ENCODE data around the gene HCN4.

Gene HCN4

DNA sequence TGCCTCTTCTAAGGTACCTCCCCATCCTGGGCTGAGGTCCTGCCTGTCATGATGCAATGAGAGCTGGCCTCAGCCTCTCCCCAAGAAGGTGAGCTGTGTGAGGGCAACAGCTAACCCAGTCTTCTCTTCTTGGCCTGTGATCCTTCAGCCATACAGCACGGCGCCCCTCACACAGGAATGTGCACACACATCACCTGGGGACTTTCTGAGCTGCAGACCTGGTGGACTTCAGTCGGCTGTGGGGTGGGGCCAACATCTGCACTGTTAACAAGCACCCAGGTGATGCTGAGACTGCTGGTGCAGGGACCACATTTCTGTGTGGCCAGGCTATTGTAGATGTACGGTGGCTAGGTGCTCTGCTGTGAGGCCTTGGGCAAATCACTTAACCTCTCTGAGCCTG is 14.5 kb downstream of the HCN4 start:
- no peak for TF ChIP-seq CTCF (IDR thresholded peaks at IDR 0.05)
- Histone ChIP-seq H3K27me3 (peaks cover 0 to 48% of the 10 kb centered on the region in 2 donors), H3K4me1 (peaks cover 0 to 4% (median 0%) of the 10 kb centered on the region in 4 donors), H3K9me3 (no peaks in the 10 kb centered on the region), H3K4me3 (no peak overlapping the region), H3K27ac (no peak overlapping the region), H3K36me3 (no peaks in the 10 kb centered on the region)
- intact Hi-C loops (cut with DNase I; ENCODE audit: low total_unique reads): no loop called here
- DNase-seq: no peak

- no peaks in the 10 kb centered on the region for H3K36me3 ChIP-seq
- TF ChIP-seq CTCF (IDR thresholded peaks at IDR 0.05): no peak
Observed at GRCh38 chr15:73353734-73354133, 15.0 kb downstream of the HCN4 start.

DNA sequence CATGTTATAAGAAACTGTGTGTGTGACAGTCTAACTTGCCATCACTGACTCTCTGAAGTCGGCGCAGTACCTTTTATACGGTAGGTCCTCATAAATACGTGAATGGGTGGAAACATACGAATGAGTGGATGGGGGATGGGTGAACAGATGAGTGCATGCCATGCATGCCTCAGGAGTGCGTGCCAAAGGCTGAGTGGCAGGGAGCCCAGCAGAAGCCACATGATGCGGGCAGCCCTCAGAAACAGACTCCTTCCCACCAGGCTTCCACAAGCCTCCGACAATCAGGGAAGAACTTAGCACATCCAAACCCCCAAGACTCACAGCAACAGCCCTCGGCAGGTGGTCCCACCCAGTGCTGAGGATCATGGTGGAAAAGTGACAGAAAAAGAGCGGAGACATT is 16.7 kb downstream of the HCN4 start:
- Histone ChIP-seq H3K36me3 (no peaks in the 10 kb centered on the region), H3K27me3 (peaks cover 0 to 40% of the 10 kb centered on the region in 2 donors), H3K9me3 (no peaks in the 10 kb centered on the region), H3K4me3 (no peak overlapping the region), H3K27ac (no peak overlapping the region), H3K4me1 (peaks cover 0 to 4% (median 0%) of the 10 kb centered on the region in 4 donors)
- no peak for TF ChIP-seq CTCF (IDR thresholded peaks at IDR 0.05)
- DNase-seq: no peak
- intact Hi-C loops (cut with DNase I; ENCODE audit: low total_unique reads): no loop called here

More at GRCh38 chr15:73353734-73354133, 15.0 kb downstream of the HCN4 start:
- peaks cover 0 to 4% (median 0%) of the 10 kb centered on the region in 4 donors for H3K4me1 ChIP-seq
- peaks cover 0 to 44% of the 10 kb centered on the region in 2 donors for H3K27me3 ChIP-seq
- H3K27ac ChIP-seq: no peak overlapping the region
- H3K9me3 ChIP-seq: no peaks in the 10 kb centered on the region
- H3K4me3 ChIP-seq: no peak overlapping the region
- no peak for DNase-seq
- intact Hi-C loops (cut with DNase I; ENCODE audit: low total_unique reads): no loop called here

- Histone ChIP-seq H3K36me3 (no peaks in the 10 kb centered on the region), H3K27me3 (peaks cover 0 to 41% of the 10 kb centered on the region in 2 donors), H3K27ac (no peak overlapping the region), H3K9me3 (no peaks in the 10 kb centered on the region), H3K4me3 (no peak overlapping the region), H3K4me1 (peaks cover 0 to 4% (median 0%) of the 10 kb centered on the region in 4 donors)
- intact Hi-C loops (cut with DNase I; ENCODE audit: low total_unique reads): no loop called here
- no peak for DNase-seq
- TF ChIP-seq CTCF (IDR thresholded peaks at IDR 0.05): no peak
Observed at GRCh38 chr15:73349191-73349590, 19.6 kb downstream of the HCN4 start.

- H3K9me3 ChIP-seq: peaks cover 0 to 3% (median 0%) of the 10 kb centered on the region in 3 donors
- no peak for TF ChIP-seq CTCF (IDR thresholded peaks at IDR 0.05)
- no peak overlapping the region for H3K4me3 ChIP-seq
- intact Hi-C loops (cut with DNase I; ENCODE audit: low total_unique reads): no loop called here
- no peak overlapping the region for H3K27ac ChIP-seq
- no peak for DNase-seq
- H3K27me3 ChIP-seq: peaks cover 0 to 38% of the 10 kb centered on the region in 2 donors
- H3K4me1 ChIP-seq: no peaks in the 10 kb centered on the region
- H3K36me3 ChIP-seq: no peaks in the 10 kb centered on the region
Observed at GRCh38 chr15:73346735-73347312, 21.9 kb downstream of the HCN4 start.

Data from tibial artery (tissue), 4 donors.